NCI-H446 treated with DMSO at 0.1 percent for 48 hours (cell line): ENCODE data around the gene C1R.

Experiments used
- DNase-seq: peaks from one replicate; lab custom pipeline; 2025; lab: John Stamatoyannopoulos, UW

The C1R gene

DNA sequence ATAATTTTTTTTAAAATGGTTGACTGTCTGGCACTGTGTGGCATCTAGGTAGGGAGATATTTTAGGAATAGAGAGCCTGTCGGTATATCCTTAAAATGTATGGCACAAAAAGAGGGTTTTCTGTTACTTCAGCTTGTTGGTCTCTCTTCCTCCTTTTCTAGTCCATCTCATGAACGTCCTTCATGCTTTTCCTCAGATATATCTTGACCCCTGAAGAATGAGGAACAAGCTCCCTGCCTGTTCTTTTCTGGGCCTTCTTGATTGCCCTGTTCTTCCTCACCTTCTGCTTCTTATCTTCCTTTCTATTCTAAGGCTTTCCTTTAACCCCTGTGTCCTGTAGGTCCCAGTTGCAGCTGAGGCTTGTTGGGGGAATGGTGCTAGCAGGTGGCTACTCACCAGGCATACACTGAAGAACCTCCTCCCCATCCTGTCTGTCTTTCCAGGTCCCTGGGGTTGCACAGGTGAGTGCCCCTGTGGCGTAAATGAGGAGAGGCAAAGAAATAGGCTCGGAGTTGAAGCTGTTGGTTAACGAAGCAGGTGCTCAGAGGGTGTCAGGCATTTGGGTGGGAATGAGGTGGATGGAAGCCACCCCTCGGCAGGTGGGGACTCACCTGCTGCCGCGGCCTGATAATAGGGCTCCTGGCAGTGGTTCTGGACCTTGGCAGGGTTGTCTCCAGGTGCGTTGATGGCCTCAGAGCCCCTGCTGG, 7.2 kb upstream of the C1R start:
- no peak for DNase-seq

DNA sequence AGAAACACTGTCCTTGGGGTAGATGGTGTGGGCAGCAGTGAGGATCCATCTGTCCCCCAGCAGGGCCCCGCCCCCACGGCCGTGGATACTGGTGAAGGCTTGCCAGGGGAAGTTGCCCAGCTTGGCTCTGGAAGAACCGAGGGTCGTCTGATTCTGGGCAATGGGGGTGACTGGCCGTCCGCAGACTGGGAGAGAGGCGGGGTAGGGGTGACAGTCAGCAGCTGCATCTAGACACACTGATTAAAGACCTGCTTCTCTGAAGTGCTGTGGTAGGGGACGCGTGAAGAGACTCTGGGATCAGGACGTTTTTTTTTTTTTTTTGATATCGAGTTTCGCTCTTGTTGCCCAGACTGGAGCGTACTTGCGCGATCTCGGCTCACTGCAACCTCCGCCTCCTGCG, 4.7 kb upstream of the C1R start:
- DNase-seq = no peak

DNA sequence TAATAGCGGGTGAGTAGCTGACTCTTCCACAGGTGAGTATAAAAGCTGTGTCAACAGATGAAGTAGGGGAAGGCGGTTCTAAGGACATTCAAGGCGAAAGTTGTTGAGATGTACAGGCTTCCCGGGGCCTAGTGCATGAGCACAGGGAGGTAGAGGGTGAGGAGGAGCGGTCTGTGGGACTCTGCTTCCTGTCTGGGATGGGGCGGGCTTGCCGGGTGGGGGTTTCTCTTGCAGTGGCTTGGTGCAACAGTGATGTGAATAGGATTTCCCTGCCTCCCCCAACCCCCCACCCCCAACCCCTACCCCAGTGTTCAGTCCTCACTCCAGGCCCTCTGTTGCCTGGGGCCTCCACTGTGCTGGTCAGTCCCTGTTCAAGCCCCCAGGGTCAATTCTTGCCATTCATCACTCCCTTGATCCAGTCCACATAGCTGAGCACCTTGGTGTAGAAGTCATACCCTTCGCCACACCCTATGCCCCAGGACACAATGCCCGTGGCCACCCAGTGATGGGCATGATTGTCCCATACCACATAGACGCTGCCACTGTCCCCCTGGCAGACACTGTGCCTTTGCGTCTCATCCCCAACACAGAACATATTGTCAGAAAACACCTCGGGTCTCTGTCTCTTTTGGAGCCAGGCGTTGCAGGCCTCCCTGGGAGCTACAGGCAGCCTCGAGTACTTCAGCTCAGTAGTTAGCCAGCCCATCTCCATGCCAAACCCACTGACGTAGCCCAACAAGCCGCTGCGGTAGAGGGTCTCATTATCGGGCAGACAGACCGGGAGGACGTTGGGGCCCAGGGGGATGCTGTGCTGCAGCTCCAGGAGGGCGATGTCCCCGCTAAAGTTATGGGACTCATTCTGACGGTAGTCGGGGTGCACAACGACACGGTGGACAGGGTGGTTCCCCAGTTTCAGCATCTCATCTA, 4.0 kb upstream of the C1R start:
- no peak for DNase-seq

DNA sequence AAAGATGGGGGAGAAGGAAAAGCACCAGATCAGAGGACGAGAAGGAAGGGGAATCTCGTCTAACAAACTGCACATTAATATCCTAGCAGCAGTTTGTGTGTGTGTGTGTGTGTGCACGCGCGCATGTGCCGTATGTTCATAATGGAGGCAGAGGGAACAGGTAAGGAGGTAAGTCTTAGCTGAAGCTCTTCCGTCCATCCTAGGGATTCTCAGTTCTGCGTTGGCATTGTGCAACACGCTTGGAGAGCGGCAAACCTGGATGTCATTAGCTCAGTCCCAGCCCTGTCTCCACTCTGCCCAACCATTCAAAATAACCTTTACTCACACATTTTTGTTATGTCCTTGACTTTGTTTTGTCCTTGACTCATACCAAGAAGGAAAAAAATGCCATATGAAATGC, 1.6 kb upstream of the C1R start:
- DNase-seq = no peak

DNA sequence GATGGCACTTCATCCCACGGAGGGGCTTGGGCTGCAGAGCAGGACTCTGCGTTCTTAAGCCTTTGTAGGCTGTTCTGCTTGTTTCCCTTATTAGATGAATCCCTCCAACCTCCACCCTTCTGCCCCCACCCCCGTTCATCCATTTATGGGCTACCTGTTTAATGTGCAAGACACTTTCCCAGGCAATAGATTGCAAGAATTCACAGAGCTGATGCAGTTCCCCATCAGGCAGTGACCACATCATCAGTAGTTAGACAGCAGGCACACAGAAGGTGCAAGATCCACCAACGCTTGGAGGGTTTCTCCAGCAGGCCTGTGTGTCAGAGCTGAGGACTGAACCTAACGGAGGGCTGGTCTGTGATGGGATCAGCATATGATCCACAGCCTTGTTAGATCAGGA, 1.2 kb upstream of the C1R start:
- DNase-seq = no peak

DNA sequence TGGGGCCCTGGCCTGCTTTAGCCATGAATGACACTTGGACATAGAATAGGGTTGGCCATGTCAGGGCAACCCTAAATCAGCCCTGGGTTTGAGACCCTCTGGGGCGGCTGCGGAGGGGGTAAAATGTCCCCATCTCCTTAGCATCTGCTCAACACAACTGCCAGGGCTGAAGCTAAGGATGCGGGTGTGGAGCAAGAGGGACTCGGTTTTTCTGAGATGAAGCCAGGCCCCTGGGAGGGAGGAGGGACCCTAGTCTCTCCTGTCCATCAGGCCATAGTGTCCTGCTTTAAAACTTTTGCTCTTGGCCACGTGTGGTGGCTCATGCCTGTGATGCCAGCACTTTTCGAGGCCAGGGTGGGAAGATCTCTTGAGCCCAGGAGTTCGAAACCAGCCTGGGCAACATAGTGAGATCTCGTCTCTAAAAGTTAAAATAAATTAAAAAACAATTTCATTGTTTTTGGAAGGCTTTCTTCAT, 778 bp upstream of the C1R start:
- DNase-seq = no peak

DNA sequence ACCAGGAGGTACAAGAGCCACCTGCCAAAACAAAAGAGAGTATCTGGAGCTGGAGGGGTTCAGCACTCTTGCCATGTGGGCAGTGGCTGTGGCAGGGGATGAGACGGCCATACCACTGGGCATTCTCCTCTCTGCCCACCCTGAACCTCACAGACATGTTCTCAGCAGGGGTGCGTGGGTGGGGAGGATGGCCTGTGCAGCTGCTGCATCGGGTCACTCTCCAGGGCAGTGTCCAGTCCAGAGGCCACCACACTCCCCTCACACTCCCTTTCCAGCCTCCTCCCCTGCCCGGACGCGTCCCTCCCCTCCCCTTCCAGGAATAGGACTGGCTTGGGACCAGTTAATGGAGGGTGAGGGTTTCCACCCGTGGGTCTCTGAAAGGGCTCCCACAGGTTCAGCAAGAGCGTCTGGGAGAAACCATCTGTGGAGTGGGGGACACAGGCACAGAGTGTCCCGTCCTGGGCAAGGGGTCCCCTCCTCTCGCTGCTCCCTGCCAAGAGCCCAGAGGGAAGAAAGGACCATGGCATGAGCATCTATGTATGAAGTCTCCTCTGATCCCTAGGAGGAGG, 501 bp downstream of the C1R start:
- no peak for DNase-seq

DNA sequence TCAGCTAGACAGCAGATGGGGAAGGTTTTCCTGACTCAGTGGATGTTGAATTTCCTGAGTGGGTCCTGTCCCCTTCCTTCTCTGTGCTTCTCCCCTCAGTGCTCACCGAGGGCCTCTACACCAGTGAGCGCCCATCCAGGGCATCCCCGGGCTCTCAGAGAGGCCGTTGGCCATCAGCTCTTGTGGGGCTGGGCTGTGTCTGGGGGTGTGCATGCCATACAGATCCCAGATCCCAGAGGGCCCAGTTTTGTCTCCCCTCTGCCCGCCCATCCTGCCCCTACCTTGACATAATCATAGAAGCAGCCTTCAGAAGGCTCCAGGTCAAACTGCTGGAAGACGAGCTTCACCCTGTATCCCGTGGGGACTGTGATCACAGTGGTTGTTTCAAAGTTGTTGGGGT, 1.1 kb downstream of the C1R start:
- DNase-seq = no peak

DNA sequence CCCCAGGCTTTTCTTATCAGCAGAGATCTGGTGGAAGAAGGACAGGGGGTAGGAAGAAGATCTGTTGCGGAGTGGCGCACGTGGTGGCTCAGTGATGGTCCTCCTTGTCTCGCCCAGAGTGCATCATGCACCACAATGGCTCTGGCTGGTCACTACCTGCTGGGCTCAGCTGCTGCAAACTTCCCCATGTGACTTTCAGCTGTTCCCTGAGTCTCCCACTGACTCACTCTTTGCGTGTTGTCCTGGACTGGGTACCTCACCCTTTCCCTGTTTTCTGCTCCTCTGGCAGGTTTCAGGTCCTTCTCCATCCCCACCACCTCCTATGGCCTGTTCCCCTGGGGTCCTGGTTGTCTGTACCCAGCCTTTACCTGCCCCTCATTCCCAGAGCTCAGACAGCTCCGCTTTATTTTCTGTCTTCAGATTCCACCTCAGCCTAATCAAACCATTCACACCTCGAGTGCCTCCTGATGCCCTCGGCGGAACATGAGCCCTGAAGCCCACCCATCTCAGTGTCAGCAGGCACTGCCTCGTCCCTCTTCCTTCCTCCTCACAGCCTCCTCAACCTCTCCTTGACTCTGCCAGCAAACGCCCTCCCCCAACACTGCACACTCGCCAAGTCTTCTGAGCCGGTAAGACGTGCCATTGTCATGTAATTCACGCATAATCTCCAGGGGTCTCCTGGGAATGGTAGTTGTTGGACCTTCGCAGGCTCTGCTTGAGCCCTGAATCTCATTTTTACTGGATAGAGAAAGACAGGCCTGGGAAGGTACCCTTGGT, 1.8 kb downstream of the C1R start:
- no peak for DNase-seq

DNA sequence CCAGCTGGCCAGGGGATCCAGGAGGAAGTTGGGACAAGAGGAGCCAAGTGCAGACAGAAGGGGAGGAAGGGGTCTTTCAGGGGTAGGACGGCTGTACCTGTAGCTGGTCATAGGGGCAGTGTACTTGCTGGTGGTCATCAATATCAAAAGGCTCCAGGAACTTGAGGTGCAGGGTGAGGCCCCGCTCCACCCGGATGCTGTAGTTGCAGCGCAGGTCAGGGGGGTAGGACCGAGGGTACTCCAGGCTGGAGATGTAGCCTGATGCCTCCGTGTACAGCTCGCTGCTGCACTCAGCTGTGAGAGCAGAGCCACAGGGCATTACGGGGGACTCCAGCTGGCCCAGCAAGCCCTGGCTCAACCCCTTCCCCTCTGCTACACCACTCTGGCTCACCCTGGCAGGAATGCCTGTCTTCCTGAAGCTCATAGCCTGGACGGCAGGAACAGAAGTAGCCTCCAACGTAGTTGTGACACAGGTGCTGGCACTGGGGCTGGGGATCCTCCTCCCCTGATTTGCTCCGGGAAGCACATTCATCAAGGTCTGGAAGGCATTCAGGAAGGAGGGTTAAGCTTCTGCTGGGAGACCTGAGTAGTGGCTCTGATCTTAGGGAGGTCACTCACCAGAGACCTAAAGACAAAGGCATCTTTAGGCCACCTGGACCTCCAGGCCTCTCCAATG, 2.9 kb downstream of the C1R start:
- no peak for DNase-seq

DNA sequence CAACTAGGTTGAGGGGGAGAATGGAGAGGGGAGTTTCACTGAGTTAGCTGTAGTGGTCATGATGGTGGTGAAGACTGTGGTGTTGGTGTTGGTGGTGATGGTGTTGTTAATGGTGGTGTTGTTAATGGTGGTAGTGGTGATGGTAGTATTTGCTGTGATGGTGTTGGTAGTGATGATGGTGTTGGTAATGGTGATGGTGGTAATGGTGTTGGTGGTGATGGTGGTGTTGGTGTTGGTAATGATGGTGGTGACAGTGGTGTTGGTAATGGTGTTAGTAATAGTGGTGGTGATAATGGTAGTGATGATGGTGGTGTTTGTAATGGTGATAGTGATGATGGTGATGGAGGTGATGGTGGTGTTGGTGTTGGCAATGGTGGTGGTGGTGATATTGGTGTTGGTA, 9.1 kb downstream of the C1R start:
- DNase-seq = no peak

DNA sequence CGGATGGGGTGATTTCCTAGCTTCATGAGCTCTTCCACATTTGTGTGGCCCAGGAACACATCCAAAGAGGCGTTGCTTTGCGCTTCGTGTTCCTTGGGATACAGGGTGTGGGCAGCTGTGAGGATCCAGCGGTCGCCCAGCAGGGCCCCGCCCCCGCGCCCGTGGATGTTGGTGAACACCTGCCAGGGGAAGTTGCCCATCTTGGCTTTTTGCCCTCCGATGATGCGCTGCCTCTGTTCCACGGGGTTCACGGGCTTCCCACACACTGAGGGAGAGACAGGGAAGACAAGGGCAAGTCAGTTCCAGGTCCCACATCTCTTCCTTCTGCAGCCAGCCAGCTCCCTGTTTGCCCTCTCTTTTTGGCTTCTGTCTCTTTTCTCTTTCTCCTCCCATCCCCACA, 11.2 kb downstream of the C1R start:
- no peak for DNase-seq

DNA sequence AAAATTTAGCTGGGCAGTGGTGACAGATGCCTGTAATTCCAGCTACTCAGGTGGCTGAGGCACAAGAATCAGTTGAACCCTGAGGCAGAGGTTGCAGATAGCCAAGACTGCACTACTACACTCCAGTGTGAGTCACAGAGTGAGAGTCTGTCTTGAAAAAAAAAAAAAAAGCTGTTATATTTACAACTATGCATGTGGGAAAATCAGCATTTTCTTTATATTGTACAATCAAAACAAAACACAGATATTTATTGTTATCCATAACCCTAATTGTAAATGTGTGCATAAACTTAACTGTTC, 12.5 kb downstream of the C1R start:
- no peak for DNase-seq

DNA sequence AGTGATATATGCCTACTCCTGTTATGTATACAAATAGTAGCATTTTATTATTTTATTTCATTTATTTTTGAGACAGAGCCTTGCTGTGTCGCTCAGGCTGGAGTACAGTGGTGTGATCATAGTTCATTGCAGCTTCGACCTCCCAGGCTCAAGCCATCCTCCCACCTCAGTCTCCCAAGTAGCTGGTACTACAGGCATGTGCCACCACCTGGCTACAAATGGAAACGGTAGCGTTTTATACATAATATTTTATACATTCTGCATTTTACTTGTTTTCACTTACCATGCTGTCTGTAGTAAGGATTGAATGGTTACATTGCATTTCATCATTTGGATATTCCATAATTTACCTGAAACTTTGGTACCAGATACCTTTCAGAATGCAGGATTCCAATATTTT, 14.1 kb downstream of the C1R start:
- DNase-seq = no peak

DNA sequence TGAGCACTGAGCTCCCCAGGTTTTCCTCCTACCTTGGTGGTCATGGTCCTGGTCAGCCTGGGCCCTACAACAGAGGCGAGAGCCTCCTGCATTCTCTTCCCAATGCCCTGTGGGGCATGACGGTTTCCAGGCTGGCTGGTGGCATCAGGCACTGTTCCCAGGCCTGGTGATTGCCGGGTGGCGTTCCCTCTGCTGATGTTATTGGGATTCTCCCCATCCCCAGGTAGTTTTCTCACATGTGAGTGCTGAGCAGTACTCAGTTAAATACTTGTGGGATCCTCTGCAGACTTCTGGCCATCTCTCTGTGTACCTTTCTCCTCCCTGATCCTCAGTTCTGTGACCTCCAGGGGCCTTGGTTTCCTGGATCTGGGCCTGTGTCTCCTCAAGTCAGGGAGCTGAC, 15.8 kb downstream of the C1R start:
- no peak for DNase-seq

DNA sequence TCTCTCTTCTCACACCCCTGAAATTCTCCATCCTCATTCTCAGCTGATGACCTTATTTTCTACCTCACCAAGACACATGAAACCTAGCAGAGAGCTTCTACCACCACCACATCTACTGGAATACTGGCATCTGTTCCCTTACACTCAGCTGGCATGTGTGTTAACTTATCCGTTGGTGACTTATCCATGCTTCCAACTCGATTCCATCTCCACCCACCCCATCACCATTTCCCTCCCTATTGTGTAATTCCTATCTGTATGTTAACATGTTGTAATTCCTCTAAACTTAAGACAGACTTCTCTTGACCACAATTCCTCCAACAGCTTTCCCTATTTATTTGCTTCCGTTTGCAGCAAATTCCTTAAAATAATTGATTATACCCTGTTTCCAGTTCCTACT, 16.3 kb downstream of the C1R start:
- no peak for DNase-seq

DNA sequence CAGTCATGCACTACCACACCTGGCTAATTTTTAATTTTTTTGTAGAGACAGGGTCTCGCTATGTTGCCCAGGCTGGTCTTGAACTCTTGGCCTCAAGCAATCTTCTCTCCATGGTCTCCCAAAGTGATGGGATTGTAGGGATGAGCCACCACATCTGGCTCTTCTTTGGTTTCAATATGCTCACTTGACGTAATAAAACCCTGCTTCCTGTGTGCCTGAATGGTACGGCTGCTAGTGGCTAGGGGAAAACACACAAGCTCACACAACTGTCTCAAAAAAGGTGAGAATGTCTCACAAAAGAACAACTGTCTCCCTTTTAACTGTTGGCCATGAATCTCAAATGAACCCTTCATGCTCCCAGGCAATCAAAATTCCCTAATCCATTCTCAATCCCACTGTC, 16.7 kb downstream of the C1R start:
- DNase-seq = no peak

DNA sequence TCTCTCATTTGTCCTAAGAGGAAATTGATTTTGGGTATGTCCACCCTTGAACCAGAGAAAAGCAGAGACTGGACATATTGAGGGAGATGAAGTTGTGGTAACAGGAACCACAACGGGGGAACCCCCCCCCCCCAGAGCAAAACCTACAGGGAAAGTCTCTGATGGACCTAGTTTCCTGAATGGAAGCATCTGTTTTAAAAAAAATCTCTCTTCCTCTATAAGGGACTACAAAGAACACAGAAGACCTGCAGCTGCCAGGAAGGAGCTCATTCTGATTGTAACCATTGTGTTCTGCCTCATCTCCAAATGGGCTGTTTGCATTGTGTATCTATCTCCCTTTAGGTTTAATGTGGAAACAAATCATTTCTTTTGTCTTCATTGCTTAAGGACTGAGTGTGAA, 18.3 kb downstream of the C1R start:
- no peak for DNase-seq

DNA sequence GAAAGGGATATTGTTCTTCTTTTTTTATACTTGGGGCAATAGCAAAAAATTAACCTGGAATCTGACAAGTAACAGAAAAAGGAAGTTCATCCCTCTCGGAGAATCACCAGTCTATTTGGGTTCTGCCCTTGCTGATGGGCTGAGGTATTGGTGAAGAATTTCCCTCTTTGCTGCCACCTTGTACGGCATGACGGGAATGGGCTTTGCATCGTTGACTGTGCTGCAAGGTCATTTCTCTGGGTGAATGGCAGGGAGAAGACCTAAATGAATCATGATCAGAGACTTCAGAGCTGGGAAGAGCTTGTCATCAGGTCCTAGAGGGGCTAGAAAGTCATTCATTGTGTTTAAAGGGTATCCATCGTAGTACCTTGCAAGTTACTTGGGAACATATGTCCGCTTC, 19.7 kb downstream of the C1R start:
- no peak for DNase-seq

DNA sequence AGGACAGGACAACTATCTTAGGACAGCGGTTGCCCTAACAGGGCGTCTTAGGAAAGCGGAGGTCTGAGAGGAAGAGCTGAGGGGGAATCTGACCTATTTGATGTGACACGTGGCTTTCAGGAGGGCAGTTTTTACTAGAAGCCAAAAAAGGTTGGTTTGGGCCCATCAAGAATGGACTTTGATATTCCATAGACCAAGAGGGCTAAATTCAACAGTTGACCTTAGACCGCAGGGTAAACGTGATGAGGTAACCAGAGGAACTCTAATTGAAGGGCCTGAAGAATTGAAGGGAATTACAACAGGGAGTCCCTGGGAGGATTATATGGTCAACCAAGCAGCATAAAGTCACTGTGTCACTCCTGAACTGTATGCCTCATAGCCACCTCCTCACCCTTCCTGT, 20.2 kb downstream of the C1R start:
- DNase-seq = no peak

DNA sequence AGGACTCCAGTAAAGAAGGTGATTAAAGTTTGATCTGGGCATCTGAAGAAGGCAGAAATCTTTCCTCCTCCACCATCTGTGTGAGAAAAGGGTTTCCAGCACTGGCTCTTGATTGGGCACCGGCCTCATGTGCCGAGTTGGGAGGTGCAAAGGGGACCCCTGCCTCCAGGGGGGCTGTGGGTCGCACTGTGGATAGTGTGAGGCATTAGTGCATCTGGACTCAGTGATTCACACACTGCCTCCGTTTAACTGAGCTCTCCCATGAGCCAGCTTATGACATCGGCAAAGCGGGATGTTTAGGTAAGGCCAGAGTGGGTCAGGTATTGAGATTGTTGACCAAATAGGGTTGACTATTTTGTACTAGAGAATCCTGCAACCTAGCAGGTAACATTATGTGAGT, 22.9 kb downstream of the C1R start:
- DNase-seq = no peak

DNA sequence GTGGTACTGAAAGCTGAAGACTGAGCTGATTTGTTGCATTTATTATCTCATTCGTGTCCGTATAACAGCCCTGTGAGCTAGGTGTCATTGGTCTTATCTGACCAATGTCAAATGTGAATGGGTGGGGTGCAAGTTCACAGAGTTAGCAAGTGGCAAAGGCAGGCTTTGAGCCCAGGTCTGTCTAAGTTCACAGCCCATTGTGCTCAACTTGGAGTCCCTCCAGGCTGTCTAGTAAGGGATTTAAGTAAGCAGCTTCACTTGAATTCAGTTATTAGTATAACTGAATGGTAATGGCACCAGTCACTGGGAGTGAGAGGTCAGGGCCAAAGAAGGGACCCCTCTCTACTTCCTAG, 23.3 kb downstream of the C1R start:
- no peak for DNase-seq
